ENCODE data around the gene CC2D1A.

- TF ChIP-seq YY1 (IDR thresholded peaks at IDR 0.05; ENCODE audit: low read depth) (no peak), TEAD4 (IDR thresholded peaks at IDR 0.05) (no peak), RAD21 (IDR thresholded peaks at IDR 0.05; ENCODE audit: low read depth) (no peak), EP300 (IDR thresholded peaks at IDR 0.05; ENCODE audit: borderline replicate concordance) (no peak), MAX (IDR thresholded peaks at IDR 0.05) (no peak), TAF1 (IDR thresholded peaks at IDR 0.05; ENCODE audit: low read depth) (no peak), REST (IDR thresholded peaks at IDR 0.05; ENCODE audit: low read depth) (no peak), CREB1 (IDR thresholded peaks at IDR 0.05; ENCODE audit: low read depth) (no peak)
Observed at GRCh38 chr19:13966684-13967128, 60.7 kb downstream of the CC2D1A start.

All from Ishikawa (cell line).